Measurements from ENCODE around the gene CCDC85A.

DNA sequence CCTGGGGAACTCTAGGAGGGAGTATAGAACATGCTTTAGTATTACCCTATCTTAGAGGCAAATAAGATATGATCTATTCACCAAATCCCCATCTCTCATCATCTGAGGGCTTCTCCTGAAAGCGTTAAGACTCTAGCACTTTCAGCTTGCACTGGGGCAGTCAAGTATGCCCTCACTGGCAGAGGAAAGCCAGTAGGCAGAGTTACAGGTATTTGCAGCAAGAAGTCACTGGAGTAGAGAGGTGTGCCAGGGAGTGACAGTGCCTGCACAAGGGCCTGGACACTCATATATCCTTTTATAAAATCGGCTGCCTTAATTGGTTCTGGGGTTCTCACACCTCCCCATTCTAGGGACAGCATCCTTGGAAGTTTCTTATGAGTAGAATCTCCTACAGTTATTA lies 31.9 kb upstream of the CCDC85A start:
- TF ChIP-seq POLR2AphosphoS5 (IDR thresholded peaks at IDR 0.05; ENCODE audit: low read depth, low read length) (no peak), TAF1 (IDR thresholded peaks at IDR 0.05; ENCODE audit: borderline replicate concordance, low read depth, low read length) (no peak), TCF12 (IDR thresholded peaks at IDR 0.05) (no peak), SMC3 (IDR thresholded peaks at IDR 0.05; ENCODE audit: low read depth, low read length) (no peak), EZH2phosphoT487 (IDR thresholded peaks at IDR 0.05; ENCODE audit: borderline replicate concordance, low read depth) (no peak), JUND (IDR thresholded peaks at IDR 0.05) (no peak)
- TF ChIP-seq, protein P1, sequence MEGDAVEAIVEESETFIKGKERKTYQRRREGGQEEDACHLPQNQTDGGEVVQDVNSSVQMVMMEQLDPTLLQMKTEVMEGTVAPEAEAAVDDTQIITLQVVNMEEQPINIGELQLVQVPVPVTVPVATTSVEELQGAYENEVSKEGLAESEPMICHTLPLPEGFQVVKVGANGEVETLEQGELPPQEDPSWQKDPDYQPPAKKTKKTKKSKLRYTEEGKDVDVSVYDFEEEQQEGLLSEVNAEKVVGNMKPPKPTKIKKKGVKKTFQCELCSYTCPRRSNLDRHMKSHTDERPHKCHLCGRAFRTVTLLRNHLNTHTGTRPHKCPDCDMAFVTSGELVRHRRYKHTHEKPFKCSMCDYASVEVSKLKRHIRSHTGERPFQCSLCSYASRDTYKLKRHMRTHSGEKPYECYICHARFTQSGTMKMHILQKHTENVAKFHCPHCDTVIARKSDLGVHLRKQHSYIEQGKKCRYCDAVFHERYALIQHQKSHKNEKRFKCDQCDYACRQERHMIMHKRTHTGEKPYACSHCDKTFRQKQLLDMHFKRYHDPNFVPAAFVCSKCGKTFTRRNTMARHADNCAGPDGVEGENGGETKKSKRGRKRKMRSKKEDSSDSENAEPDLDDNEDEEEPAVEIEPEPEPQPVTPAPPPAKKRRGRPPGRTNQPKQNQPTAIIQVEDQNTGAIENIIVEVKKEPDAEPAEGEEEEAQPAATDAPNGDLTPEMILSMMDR (IDR thresholded peaks at IDR 0.05) = no peak
- TF ChIP-seq, protein P2, sequence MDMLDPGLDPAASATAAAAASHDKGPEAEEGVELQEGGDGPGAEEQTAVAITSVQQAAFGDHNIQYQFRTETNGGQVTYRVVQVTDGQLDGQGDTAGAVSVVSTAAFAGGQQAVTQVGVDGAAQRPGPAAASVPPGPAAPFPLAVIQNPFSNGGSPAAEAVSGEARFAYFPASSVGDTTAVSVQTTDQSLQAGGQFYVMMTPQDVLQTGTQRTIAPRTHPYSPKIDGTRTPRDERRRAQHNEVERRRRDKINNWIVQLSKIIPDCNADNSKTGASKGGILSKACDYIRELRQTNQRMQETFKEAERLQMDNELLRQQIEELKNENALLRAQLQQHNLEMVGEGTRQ (IDR thresholded peaks at IDR 0.05; ENCODE audit: borderline replicate concordance, low read depth, low read length) = no peak

Data from SK-N-SH (cell line).